22Rv1 (cell line): ENCODE measurements around the gene NEAT1.
A peak's percentile ranks its signal among the peaks of the same experiment; 100 is the strongest.
"Not testable (repeated sequence)": the region's sequence is repeated elsewhere in the genome, so short reads cannot be mapped to it uniquely, and the experiment has no call there.

ENCODE experiments used
- H3K27ac ChIP-seq: fragments of 450-650 bp; 2 replicates; pipeline ENCODE4 v1.5.1; 2017
- ZFX ChIP-seq: fragments of 450-650 bp; IDR thresholded peaks from 2 replicates; pipeline ENCODE4 v1.6.1; 2017; ENCODE audit warnings: antibody characterized with exemption, borderline replicate concordance
- TF ChIP-seq, protein P1 (sequence below): fragments of 450-650 bp; IDR thresholded peaks from 2 replicates; pipeline ENCODE4 v1.5.1; 2017; ENCODE audit warnings: mild to moderate bottlenecking

NEAT1 gene

DNA sequence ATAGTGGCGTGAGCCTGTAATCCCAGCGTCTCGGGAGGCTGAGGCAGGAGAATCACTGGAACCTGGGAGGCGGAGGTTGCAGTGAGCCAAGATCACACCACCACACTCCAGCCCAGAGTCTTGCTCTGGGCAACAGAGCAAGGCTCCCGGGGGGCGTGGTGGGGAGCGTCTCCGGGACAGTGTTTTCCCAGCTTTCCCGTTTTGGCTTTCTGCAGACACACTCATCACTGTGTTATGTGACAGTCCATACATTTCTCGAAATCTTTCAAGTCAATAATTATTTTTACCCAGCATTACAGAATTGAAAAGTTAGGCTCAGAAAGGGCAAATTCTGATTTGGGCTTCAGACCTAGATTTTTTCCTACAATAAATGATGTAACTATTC, 31.7 kb downstream of the NEAT1 start:
- peak overlapping the region; percentile 44; the same call in 1 of the 2 replicates for H3K27ac ChIP-seq
- TF ChIP-seq, protein P1, sequence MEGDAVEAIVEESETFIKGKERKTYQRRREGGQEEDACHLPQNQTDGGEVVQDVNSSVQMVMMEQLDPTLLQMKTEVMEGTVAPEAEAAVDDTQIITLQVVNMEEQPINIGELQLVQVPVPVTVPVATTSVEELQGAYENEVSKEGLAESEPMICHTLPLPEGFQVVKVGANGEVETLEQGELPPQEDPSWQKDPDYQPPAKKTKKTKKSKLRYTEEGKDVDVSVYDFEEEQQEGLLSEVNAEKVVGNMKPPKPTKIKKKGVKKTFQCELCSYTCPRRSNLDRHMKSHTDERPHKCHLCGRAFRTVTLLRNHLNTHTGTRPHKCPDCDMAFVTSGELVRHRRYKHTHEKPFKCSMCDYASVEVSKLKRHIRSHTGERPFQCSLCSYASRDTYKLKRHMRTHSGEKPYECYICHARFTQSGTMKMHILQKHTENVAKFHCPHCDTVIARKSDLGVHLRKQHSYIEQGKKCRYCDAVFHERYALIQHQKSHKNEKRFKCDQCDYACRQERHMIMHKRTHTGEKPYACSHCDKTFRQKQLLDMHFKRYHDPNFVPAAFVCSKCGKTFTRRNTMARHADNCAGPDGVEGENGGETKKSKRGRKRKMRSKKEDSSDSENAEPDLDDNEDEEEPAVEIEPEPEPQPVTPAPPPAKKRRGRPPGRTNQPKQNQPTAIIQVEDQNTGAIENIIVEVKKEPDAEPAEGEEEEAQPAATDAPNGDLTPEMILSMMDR: no peak
- TF ChIP-seq ZFX: no peak

DNA sequence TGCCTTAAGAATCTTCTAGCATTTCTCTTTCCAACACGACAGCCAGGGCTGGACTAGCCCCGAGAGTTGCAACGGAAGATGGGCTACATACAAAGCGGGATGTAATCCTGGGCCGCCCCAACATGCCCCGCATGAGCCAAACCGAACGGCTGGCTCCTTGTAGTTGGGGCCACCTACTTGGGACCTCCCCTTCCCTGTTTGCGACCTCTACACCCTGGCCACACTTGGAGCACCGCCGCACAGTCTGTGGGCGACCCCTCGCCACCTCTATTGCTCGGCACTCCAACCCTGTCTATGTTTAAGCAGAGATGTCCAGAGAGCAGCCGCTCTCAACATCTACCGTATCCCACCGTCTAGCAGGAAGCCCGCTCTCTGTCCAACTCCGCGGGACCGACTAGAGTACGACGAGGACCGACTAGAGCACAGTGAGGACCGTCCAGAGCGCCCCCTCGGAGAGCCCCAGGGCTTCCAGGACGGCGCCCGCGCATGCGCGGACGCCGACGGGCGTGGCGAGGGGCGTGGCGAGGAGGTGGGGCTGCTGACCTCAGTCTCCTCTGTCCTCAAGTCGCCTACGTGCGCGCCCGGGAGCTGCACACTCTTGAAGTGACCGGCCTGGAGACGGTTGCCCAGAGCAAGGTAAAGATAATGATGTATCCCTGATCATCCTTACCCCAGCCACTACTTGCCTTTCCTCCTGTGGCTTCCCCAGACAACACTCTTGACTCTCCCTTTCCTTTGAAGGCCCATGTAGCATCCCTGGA, 32.3 kb downstream of the NEAT1 start:
- peak overlapping the region; percentile 44 for H3K27ac ChIP-seq
- no peak for TF ChIP-seq ZFX
- TF ChIP-seq, protein P1: peak; percentile 34

DNA sequence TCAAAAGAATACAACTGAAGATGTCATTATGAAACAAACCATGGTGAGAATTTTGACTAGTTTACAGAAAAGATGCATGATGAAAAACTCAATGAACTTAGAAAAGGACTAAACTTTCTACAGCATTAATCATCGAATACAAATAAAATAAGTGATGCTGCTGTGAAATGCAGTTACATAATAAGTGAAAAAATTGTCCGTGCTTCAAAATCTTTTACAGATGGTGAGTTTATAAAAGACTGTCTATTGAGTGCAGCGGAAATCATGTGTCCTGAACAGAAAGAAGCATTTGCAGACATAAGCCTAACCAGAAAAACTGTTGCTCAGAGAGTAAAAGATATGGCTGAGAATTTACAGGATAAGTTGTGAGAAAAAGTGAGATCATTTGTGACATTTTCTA, 33.8 kb downstream of the NEAT1 start:
- peak overlapping the region; percentile 25; the same call in 1 of the 2 replicates for H3K27ac ChIP-seq

DNA sequence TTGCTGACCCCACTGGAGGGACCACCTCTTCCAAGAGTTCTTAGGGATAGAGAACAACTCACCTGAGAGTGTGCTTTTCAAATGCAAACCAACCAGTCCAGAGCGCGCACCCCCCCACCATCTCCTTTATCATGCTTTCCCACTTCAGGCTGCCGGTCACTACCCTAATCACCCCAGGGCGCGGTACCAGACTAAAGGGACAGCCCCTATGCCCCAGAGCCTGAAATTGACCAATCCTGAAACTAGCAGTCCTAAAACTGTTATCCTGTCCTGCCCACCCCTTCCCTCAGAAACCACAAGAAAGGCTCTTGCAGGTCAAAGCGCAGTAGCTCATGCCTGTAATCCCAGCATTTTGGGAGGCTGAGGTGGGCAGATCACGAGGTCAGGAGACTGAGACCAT, 37.0 kb downstream of the NEAT1 start:
- TF ChIP-seq, protein P1: no peak
- no peak for TF ChIP-seq ZFX
- no peak overlapping the region for H3K27ac ChIP-seq

More for the DNA sequence above, 33.8 kb downstream of the NEAT1 start:
- TF ChIP-seq ZFX: no peak
- TF ChIP-seq, protein P1: no peak

DNA sequence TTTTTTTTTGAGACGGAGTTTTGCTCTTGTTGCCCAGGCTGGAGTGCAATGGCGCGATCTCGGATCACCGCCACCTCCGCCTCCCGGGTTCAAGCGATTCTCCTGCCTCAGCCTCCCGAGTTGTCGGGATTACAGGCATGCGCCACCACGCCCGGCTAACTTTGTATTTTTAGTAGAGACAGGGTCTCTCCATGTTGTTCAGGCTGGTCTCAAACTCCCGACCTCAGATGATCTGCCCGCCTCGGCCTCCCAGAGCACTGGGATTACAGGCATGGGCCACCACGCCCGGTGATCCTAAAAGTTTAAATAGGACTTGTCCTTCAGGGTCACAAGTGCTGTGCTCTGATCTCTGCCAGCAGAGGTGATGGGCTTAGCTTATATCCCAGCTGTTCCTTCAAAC, 42.9 kb downstream of the NEAT1 start:
- H3K27ac ChIP-seq: not testable (repeated sequence)

DNA sequence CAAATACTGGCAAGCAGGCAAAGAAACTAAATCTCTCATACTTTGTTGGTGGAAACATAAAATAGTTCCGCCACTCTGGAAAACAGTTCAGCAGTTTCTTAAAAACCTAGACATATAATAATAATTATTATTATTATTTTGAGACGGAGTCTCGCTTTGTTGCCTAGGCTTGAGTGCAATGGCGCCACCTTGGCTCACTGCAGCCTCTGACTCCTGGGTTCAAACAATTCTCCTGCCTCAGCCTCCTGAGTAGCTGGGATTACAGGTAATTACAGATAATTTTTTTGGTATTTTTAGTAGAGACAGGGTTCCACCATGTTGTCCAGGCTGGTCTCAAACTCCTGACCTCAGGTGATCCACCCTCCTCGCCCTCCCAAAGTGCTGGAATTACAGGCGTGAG, 44.7 kb downstream of the NEAT1 start:
- TF ChIP-seq, protein P1: peak; percentile 56
- peak overlapping the region; percentile 42 for H3K27ac ChIP-seq

DNA sequence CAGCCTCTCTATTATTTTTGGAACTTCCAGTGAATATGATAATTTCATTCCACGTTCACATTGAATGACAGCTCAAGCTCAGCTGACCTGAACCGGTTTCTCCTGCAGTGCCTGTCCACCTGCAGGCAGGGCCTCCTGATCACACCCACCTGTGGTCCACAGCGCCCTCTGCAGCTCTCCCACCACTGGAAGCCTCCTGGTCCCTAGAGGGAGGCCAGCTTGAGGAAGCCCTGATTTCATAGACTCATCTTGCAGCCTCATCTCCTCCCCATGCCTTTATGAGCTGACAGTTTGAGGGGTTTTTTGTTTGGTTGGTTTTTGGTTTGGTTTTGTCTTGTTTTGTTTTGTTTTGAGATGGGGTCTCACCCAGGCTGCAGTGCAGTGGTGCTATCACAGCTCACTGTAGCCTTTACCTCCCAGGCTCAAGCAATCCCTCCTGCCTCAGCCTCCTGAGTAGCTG, 46.3 kb downstream of the NEAT1 start:
- peak overlapping the region; percentile 42 for H3K27ac ChIP-seq
- TF ChIP-seq ZFX: no peak
- TF ChIP-seq, protein P1: peak; percentile 89
